HG03097 (cell line): ENCODE results near the gene SIN3B.
A peak's percentile ranks its signal among the peaks of the same experiment; 100 is the strongest.
"Not testable (repeated sequence)": the region's sequence is repeated elsewhere in the genome, so short reads cannot be mapped to it uniquely, and the experiment has no call there.

ENCODE experiments used
- ATAC-seq: cut with Tn5 transposase; IDR thresholded peaks from one replicate; pipeline ENCODE4 v1.9.1; 2021; ENCODE audit not compliant: unreplicated experiment, low FRiP score

Gene SIN3B, protein sequence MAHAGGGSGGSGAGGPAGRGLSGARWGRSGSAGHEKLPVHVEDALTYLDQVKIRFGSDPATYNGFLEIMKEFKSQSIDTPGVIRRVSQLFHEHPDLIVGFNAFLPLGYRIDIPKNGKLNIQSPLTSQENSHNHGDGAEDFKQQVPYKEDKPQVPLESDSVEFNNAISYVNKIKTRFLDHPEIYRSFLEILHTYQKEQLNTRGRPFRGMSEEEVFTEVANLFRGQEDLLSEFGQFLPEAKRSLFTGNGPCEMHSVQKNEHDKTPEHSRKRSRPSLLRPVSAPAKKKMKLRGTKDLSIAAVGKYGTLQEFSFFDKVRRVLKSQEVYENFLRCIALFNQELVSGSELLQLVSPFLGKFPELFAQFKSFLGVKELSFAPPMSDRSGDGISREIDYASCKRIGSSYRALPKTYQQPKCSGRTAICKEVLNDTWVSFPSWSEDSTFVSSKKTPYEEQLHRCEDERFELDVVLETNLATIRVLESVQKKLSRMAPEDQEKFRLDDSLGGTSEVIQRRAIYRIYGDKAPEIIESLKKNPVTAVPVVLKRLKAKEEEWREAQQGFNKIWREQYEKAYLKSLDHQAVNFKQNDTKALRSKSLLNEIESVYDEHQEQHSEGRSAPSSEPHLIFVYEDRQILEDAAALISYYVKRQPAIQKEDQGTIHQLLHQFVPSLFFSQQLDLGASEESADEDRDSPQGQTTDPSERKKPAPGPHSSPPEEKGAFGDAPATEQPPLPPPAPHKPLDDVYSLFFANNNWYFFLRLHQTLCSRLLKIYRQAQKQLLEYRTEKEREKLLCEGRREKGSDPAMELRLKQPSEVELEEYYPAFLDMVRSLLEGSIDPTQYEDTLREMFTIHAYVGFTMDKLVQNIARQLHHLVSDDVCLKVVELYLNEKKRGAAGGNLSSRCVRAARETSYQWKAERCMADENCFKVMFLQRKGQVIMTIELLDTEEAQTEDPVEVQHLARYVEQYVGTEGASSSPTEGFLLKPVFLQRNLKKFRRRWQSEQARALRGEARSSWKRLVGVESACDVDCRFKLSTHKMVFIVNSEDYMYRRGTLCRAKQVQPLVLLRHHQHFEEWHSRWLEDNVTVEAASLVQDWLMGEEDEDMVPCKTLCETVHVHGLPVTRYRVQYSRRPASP

GRCh38 chr19:16829010-16829821 is at the start of gene SIN3B:
SIN3B (plus strand) TSS chr19:16829398; CDS start chr19:16829421, 23 bp downstream.
- ATAC-seq: peak; percentile 56

- no peak for ATAC-seq
Measured at GRCh38 chr19:16779539-16780163, 49.5 kb upstream of the SIN3B start.

GRCh38 chr19:16782719-16783118 is 46.5 kb upstream of the SIN3B start:
- no peak for ATAC-seq

GRCh38 chr19:16788479-16788878 is 40.7 kb upstream of the SIN3B start:
- ATAC-seq: no peak

GRCh38 chr19:16789238-16789637 is 40.0 kb upstream of the SIN3B start:
- no peak for ATAC-seq

GRCh38 chr19:16790051-16790450 is 39.1 kb upstream of the SIN3B start:
- no peak for ATAC-seq

- ATAC-seq: no peak
Measured at GRCh38 chr19:16791942-16792341, 37.3 kb upstream of the SIN3B start.

- ATAC-seq: no peak
Measured at GRCh38 chr19:16794456-16795441, 34.4 kb upstream of the SIN3B start.

DNA sequence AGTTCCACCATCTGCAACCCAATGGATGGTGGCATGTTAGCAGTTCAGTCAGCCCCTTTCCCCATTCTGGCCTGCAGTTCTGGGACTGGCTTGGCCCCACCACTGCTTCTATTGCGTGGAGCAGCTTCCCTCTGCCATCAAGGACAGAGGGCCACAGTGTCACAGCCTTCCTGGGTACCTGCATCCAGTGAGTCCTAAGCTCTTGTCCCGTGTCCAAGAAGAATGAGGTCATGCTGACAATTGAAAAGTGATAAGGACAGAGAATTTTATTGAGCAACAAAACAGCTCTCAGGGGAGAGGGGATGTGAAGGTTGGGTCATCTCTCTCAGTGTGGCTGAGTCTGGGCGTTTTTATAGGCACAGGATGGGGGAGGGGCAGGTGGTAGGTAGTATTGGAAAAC is 33.5 kb upstream of the SIN3B start:
- ATAC-seq: no peak

DNA sequence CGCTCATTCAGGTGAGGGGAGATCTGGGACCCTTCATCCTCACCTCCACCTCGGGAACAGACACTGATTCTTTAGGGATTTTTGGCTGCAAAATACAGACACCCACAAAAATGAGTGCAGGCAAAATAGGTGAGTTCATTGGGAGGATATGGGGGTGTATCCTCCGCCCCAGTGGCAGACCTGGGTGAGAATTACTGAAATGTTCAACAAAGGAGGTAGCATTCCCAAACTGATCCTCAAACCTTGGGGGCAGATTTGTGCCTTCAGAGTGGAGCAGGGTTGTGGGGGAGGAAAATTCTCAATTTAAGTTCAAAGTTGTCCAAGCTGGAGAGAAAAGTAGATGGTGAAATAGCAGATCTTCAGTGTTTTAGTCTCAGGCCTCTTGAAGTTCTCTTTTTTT is 31.3 kb upstream of the SIN3B start:
- ATAC-seq: no peak

- ATAC-seq: not testable (repeated sequence)
Measured at GRCh38 chr19:16798326-16798725, 30.9 kb upstream of the SIN3B start.

GRCh38 chr19:16799740-16800139 is 29.5 kb upstream of the SIN3B start:
- no peak for ATAC-seq

- ATAC-seq: no peak
Measured at GRCh38 chr19:16801600-16802013, 27.6 kb upstream of the SIN3B start.

DNA sequence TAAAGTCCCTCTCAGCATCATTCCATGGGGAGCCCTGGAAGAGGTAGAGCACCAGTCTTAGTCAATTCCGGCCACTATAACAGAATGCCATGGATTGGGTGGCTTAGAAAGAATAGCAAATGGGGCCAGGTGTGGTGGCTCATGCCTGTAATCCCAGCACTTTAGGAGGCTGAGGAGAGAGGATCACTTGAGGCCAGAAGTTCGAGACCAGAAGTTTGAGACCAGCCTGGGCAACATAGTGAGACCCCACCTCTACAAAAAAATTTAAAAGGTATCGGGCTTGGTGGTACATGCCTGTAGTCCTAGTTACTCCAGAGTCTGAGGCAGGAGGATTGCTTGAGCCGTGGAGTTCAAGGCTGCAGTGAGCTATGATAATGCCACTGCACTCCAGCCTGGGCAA is 25.0 kb upstream of the SIN3B start:
- ATAC-seq: no peak

DNA sequence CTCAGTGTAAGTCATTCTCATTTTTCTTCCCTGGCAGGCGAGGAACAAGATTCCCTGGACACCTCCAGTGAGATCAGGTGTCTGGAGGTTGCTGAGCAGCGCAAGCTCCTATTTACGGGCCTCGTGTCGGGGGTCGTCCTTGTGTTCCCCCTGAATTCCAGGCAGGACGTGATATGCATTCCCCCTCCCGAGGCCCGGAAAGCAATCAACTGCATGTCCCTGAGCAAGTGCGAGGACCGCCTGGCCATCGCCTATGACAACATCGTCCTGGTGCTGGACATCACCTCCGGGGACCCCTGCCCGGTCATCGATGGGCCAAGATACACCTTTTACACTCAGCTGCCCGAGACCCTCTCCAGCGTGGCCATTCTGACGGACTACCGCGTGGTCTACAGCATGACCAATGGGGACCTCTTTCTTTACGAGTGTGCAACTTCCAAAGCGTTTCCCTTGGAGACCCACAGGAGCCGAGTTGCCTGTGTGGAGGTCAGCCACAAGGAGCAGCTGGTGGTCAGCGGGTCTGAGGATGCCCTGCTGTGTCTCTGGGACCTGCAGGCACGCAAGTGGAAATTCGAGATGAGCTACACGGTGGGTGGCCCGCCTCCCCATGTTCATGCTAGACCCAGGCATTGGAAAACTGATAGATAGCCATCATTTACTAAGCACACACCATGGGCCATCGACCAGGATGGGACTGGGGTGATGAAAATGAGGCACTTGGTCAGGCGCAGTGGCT is 21.5 kb upstream of the SIN3B start:
- no peak for ATAC-seq

DNA sequence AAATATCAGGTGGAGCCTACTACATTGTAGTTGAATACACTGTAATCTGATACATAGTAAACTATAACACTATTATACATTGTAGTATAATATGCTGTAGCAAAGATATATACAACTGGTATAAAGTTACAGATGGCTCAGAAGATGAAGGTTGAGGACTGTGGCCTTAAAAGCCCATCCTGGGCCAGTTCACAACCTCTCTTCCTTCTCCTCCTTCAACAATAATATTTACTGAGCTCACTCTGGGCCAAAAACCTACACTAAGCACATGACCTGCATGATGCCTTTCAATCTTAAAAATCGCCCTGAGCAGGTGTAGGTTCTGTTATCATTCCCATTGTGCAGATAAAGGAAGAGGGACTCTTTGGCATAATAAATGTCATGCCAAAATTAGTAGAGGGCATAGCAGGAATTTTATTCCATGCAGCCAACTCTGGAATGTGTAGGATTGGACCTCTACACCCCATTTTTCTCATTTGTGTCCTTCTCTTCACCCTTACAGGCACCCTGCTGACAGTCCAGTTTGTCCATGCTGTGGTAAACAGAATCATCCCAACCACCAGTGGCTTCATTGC is 14.6 kb upstream of the SIN3B start:
- no peak for ATAC-seq

DNA sequence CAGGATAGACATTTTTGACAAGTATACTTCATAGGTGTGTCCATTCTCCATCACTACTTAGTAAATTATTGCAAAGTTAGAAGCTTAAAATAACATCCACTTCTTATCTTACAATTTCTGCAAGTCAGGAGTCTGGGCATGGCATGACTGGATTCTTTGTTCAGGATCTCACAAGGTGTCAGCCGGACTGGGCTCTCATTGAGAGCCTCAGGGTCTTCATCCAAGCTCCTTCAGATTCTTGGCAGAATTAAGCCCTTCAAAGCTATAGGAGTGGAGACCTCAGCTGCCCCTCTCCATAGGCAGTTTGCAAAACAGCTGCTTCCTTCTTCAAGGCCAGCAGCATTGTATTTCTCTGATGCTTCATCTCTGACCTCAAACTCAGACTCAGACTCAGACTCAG is 9.1 kb upstream of the SIN3B start:
- no peak for ATAC-seq

GRCh38 chr19:16821081-16821480 is 8.1 kb upstream of the SIN3B start:
- ATAC-seq: no peak
